ENCODE data around the gene TSHR. TPM values are rescaled to one million over a fixed set of nuclear protein-coding genes. Genes with fewer than 3 reads are reported as not detected.

The TSHR gene
- total and polyA plus RNA-seq, 2 experiments from 2014 or later: 0.59 to 0.78 TPM

- Histone ChIP-seq H3K4me1 (ENCODE audit: insufficient read depth) (no peaks in the 10 kb centered on the region), H3K27me3 (ENCODE audit: insufficient read depth) (no peaks in the 10 kb centered on the region), H3F3A (replicated peaks; ENCODE audit: low read depth) (no peaks in the 10 kb centered on the region), H3K9me2 (ENCODE audit: insufficient read depth) (peaks cover 5% of the 10 kb centered on the region; the same call in 1 of the 2 replicates), H3K36me3 (ENCODE audit: insufficient read depth) (no peaks in the 10 kb centered on the region), H4K20me1 (replicated peaks; ENCODE audit: insufficient read depth) (no peaks in the 10 kb centered on the region), H2AFZ (no peak overlapping the region), H3K4me2 (no peak overlapping the region), H3K27ac (ENCODE audit: low read depth) (no peak overlapping the region), H3K4me3 (no peak overlapping the region), H3K79me2 (replicated peaks; ENCODE audit: insufficient read depth) (no peaks in the 10 kb centered on the region)
- Mint-ChIP-seq H3K27ac (no peak overlapping the region), H3K9me3 (no peaks in the 10 kb centered on the region), H3K36me3 (ENCODE audit: low read depth) (no peaks in the 10 kb centered on the region), H3K4me3 (no peak overlapping the region), H3K4me1 (no peaks in the 10 kb centered on the region), H3K27me3 (ENCODE audit: insufficient read depth, low read depth, poor library complexity) (no peaks in the 10 kb centered on the region)
- no peak for DNase-seq (ENCODE audit: low spot score)
- ATAC-seq: no peak
- TF ChIP-seq NANOG (IDR thresholded peaks at IDR 0.05; ENCODE audit: borderline replicate concordance) (no peak), CTCF (conservative IDR thresholded peaks at IDR 0.05; ENCODE audit: low read depth in 2 of 2) (no peak), POLR2AphosphoS5 (IDR thresholded peaks at IDR 0.05; ENCODE audit: low read depth) (no peak)
These were observed 181.9 kb downstream of the TSHR start for GRCh38 chr14:81137316-81137715.

GRCh38 chr14:81138429-81138828, 183.0 kb downstream of the TSHR start:
- Mint-ChIP-seq H3K4me1 (no peaks in the 10 kb centered on the region), H3K27ac (no peak overlapping the region), H3K9me3 (no peaks in the 10 kb centered on the region), H3K4me3 (no peak overlapping the region), H3K36me3 (ENCODE audit: low read depth) (no peaks in the 10 kb centered on the region), H3K27me3 (ENCODE audit: insufficient read depth, low read depth, poor library complexity) (no peaks in the 10 kb centered on the region)
- H3K27ac ChIP-seq (ENCODE audit: low read depth): no peak overlapping the region
- ATAC-seq: no peak
- no peaks in the 10 kb centered on the region for H3K79me2 ChIP-seq (replicated peaks; ENCODE audit: insufficient read depth)
- no peak overlapping the region for H3K4me3 ChIP-seq
- no peak overlapping the region for H3K4me2 ChIP-seq
- no peak overlapping the region for H2AFZ ChIP-seq
- no peak for DNase-seq (ENCODE audit: low spot score)
- no peaks in the 10 kb centered on the region for H4K20me1 ChIP-seq (replicated peaks; ENCODE audit: insufficient read depth)
- H3F3A ChIP-seq (replicated peaks; ENCODE audit: low read depth): no peaks in the 10 kb centered on the region
- H3K36me3 ChIP-seq (ENCODE audit: insufficient read depth): no peaks in the 10 kb centered on the region
- H3K27me3 ChIP-seq (ENCODE audit: insufficient read depth): no peaks in the 10 kb centered on the region
- H3K4me1 ChIP-seq (ENCODE audit: insufficient read depth): no peaks in the 10 kb centered on the region
- H3K9me2 ChIP-seq (ENCODE audit: insufficient read depth): peaks cover 5% of the 10 kb centered on the region; the same call in 1 of the 2 replicates
- no peak for TF ChIP-seq ZNF462 (CRISPR knock-in tag; IDR thresholded peaks at IDR 0.05)
- TF ChIP-seq CREB1 (CRISPR knock-in tag; IDR thresholded peaks at IDR 0.05; ENCODE audit: low read depth): no peak
- TF ChIP-seq NANOG (IDR thresholded peaks at IDR 0.05; ENCODE audit: borderline replicate concordance): no peak
- no peak for TF ChIP-seq JUNB (IDR thresholded peaks at IDR 0.05; ENCODE audit: unreplicated experiment)
- TF ChIP-seq EZH2phosphoT487 (IDR thresholded peaks at IDR 0.05; ENCODE audit: unreplicated experiment): no peak
- no peak for TF ChIP-seq CTCF (conservative IDR thresholded peaks at IDR 0.05; ENCODE audit: low read depth in 2 of 2)
- no peak for TF ChIP-seq EZH2 (IDR thresholded peaks at IDR 0.05; ENCODE audit: low read depth, unreplicated experiment)
- TF ChIP-seq ZNF331 (CRISPR knock-in tag; IDR thresholded peaks at IDR 0.05; ENCODE audit: low read depth): no peak
- no peak for TF ChIP-seq ETS1 (IDR thresholded peaks at IDR 0.05)
- TF ChIP-seq POLR2AphosphoS5 (IDR thresholded peaks at IDR 0.05; ENCODE audit: low read depth): no peak
- TF ChIP-seq STAT1 (IDR thresholded peaks at IDR 0.05; ENCODE audit: unreplicated experiment): no peak
